Measurements from ENCODE around the gene PYGM.

PYGM gene

DNA sequence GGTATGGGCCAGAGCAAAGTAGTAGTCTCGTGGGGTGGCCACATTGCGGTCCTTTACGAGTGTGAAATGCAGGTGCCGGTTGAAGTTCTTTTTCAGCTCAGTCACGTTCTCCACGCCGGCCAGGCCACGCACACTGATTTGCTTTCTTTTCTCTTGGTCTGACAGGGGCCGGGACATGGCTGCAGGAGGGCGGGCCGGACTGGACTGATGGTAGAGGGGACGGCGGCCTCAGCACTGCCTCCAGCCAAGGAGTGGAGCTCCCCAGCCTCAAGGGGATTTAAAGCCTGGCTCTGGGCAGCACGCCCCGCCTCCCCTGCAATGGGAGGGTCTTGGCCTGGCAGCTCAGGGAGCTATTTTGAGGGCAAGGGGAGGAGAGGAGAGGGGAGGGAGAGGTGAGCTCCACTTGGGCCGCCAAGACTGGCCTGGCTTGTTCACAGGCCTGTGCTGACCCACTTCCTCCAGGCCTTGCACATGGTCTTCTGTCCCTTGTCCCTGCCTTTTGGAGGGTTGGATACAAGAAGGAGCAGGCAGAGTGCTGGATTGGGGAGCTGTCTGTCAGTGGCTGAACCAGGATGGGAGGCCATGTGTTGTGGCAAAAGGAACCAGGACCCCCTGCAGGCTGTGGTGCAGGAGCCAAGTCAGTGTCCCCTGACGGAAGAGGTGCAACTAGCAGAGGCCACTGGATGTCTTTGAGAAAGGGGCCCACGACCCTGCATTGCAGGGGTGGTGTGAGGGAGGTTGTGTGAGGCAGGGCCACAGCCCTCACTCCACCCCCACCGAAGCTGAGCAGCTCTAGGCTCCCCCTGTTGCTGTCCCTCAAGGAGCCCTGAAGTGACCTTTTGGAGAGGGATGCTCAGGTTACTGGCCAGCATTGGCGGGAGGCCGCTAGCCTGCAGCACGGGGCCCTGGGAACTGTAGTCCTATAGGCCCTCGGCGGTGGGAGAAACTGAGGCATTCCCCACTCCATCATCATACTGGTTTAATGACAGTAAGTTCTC, at the start of gene PYGM:
TSS of gene PYGM (minus strand) at position 253 of the 998 bp plus-strand sequence. CDS start at position 177, 76 bp downstream.
- no peak for DNase-seq

DNA sequence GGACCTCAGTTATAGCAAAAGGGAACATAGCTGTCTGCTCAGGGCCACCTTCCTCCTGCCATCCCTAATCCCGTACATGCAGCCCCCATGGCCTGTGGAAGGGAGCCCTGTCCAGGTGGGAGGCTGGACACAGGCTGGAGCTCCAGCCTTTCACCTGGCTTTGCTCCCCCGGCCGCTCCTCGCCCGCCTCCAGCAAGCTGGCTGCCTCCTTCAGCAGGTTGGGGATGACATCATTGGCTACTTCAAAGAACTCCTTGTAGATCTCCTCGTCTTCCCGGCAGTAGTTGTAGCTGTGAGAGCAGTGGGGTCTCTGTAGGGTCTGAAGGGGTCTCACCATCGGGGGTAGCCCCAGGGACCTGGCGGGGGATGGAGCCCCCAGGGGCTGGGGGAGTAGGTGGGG, 45.7 kb upstream of the PYGM start:
- no peak for DNase-seq

- DNase-seq: no peak
Observed at GRCh38 chr11:64804346-64805210, 44.8 kb upstream of the PYGM start.

- no peak for DNase-seq
Observed at GRCh38 chr11:64803846-64804345, 44.1 kb upstream of the PYGM start.

- DNase-seq: peak; percentile 80 to 86
Observed at GRCh38 chr11:64803158-64803845, 43.5 kb upstream of the PYGM start, which contains the start of gene MAP4K2. MAP4K2 (minus strand) TSS chr11:64803214; CDS start chr11:64803149, 65 bp downstream.

GRCh38 chr11:64802370-64803157, 42.8 kb upstream of the PYGM start:
- DNase-seq: peak; percentile 35 to 40

DNA sequence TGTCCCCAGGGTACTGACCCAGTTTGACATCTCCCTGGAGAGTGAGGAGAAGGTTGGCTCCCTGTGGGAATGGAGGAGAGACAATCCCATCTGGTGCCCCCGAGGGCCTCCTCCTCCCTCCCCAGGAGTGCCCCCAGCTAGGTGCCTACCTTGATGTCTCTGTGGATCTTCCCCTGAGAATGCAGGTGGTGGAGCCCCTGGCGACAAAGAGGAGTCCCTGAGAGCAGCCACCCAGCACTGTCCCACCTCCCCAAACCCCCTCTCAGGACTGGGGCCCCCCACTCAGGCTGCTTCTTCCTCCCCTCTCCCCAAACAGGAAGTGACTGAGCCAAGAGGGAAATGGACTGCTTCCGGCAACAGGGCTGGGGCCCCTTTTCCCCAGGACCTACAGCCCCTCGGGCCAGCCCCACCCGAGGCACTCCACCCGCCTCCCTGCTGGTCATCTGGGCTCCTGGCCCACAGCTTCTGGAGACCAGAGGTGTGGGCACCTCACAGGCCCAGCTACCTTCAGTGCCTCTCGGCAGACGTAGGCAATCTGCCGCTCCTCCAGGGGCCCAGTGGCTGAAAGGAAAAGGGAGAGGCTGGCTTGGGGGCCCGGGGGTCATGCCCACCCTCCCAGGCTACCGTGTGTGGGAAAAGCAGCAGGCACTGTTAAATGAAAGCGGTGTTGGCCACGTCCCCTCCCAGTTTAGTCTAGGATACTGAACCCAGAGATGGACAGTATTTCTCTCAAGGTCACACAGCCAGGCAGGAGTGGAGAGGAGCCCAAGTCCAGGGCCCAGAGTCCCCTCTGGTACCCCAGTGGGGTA, 42.0 kb upstream of the PYGM start:
- DNase-seq: no peak

DNA sequence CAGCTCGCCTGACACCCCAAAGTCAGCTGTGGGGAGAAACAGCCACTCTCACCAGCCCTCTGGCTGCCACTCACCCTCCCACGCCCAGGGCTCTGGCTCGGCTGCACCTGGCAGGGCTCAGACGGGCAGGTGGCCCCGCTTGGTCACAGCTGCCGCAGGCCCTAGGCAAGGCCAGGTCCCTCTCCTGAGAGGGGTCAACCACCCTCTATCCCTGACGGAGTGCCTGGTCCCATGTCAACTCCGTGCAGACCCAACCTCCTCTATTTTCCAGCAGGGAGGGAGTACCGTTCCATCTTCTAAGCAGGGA, 41.3 kb upstream of the PYGM start:
- no peak for DNase-seq

GRCh38 chr11:64800303-64801157, 40.8 kb upstream of the PYGM start:
- DNase-seq: no peak

- DNase-seq: no peak
Observed at GRCh38 chr11:64799623-64800302, 40.0 kb upstream of the PYGM start.

DNA sequence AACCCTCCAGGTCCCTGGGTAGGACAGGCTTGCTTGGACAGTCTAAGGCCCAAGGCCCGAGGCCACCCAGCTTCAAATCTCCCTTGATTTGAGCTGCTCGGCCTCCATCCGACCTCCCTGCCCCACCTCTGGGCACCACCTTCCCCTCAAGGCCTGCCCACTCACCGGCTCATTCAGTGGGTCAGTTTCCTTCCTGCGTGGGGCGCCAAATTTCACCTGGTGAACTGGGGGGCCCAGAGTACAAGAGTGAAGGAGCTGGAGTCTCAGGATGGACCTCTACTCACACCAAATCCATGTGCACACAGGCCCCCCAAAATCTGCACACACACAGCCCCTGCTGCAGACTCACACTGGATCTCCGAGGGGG, 39.5 kb upstream of the PYGM start:
- DNase-seq: no peak

- DNase-seq: no peak
Observed at GRCh38 chr11:64796757-64797541, 37.2 kb upstream of the PYGM start.

- DNase-seq: no peak
Observed at GRCh38 chr11:64796047-64796756, 36.4 kb upstream of the PYGM start.

DNA sequence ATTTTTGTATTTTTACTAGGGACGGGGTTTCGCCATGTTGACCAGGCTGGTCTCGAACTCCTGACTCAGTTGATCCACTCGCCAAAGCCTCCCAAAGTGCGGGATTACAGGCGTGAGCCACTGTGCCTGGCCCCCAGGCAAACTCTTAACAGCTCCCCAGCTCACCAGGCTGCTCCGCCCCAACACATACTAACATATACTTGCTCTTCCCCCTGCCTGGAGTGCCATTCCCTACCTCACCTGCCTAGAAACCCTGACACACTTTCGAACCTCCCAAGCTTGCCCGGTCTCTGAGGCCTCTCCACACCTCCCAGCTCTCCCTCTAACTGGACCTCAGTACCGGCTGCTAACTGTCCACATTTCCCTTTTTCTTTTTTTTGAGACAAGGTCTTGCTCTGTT, 34.8 kb upstream of the PYGM start:
- no peak for DNase-seq

DNA sequence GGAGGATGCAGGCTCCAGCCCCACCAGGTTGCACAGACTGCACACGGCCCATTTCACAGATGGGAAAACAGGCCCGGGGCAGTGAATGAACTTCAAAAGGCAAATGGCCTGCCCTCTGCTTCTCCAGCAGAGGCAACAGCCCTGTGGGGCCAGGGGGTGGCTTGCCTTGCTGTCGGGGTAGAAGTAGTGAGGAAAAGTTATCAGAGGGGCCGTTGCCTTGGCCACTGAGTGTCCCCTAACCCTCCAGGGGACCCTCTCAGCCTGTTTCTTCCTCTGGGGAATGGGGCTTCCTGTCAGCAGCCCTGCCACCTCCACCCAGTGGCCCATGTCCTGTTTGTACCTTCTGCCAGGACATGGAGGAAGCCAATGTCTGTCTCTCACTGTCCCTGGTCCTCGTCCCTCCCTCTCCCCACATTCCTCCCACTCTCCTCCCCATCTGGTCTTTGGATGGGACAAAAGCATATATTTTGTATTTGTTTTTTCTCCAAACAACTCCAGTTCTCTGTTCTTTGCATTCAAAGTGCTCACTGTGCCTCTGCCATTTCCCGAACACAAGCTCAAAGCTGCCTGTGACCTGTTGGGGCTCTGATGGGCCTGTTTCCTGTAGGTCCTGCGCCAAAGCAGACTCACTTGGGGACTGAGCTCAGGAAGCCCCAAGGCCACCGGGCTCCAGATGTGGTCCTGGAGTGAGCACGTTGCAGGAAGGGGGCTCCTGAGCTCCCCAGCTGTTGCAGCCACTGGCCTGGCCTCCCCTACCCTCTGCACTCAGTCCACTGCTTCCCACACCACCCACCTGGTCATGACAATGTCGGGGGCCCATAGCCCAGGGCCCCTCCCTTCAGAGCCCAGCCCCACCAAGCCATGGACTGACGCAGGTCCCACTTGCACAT, 33.7 kb upstream of the PYGM start:
- DNase-seq: no peak

DNA sequence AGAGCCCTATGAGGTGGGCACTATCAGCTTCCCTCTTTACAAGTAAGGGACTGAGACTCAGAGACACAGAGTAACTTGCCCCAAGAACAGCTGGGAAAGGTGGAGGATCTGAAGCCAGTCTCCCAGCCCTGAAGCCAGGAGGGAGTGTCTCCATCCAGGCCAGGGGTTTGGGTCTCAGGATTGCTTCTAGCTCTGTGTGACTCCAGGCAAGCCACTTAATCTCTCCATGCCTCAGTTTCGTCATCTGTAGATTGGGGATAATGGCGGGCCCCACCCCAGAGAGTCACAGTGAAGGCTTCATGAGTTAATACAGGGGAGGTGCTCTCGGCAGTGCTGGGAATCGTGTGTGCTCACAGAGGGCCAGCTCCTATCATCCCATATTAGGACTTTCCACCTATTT, 32.7 kb upstream of the PYGM start:
- no peak for DNase-seq

DNA sequence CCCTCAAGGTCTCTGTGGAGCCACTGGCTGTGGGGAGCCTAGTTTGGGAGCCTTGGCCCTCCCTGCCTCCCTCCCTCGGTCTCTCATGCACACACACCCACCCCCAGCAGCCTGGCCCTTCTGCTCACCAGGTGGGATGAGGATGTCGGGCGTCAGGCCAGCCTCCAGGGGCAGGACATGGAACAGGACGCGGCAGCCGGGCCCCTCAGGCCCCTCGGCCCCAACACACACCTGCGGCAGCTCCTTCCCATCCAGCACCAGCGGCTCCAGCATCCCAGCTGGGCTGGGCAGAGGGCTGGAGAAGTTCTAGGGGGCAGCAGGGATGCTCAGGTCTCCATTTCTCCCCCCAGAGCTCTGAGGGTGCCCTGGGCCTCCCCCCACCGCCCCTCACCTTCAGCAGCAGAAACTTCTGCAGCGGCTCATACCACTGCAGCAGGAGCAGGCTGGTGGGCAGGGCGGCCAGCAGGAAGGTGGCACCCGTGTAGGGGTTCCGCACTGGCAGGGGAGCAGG, 32.1 kb upstream of the PYGM start:
- DNase-seq: no peak
